Keratinocyte (primary cell): Measurements from ENCODE around the gene SHE. TPM values are rescaled to one million over a fixed set of nuclear protein-coding genes. Genes with fewer than 3 reads are reported as not detected.
"Not testable (repeated sequence)": the region's sequence is repeated elsewhere in the genome, so short reads cannot be mapped to it uniquely, and the experiment has no call there.

Source experiments
- DNase-seq: peaks from one replicate; pipeline ENCODE4 v3.0.0-alpha.2; 2011; ENCODE audit warnings: low read depth, missing footprints, low spot score
- FAIRE-seq: peaks from 2 replicates; lab custom pipeline; 2011; peaks lifted over from hg19 to GRCh38; lab: Jason Lieb, UNC
- H2AFZ ChIP-seq: 2 replicates; pipeline ENCODE4 v1.6.0; 2012; ENCODE audit warnings: low read length, control low read depth, inconsistent platforms; ENCODE audit not compliant: control insufficient read depth
- H3K27ac ChIP-seq: 2 replicates; pipeline ENCODE4 v1.5.1; 2011; ENCODE audit warnings: low read length; ENCODE audit not compliant: control insufficient read depth, insufficient read depth
- H3K27me3 ChIP-seq: 3 replicates; pipeline ENCODE4 v1.6.0; 2011; ENCODE audit warnings: low read length; ENCODE audit not compliant: control insufficient read depth, insufficient read depth; ENCODE audit errors: extremely low read depth
- H3K36me3 ChIP-seq, 2 experiments: 2 replicates in 1 of 2; 3 replicates in 1 of 2; pipeline ENCODE4 v1.5.1; 2011; ENCODE audit warnings: low read length in 2 of 2, mild to moderate bottlenecking in 1 of 2; ENCODE audit not compliant: control insufficient read depth in 2 of 2, insufficient read depth in 2 of 2; ENCODE audit errors: extremely low read depth in 1 of 2
- H3K4me1 ChIP-seq: 3 replicates; pipeline ENCODE4 v1.5.1; 2011; ENCODE audit warnings: low read length; ENCODE audit not compliant: control insufficient read depth, insufficient read depth; ENCODE audit errors: extremely low read depth
- H3K4me2 ChIP-seq: 3 replicates; pipeline ENCODE4 v1.6.0; 2011; ENCODE audit warnings: low read depth, low read length; ENCODE audit not compliant: control insufficient read depth, insufficient read depth; ENCODE audit errors: extremely low read depth
- H3K4me3 ChIP-seq, 3 experiments: fragments of 200-600 bp in 1 of 3; sonication (generic) in 1 of 3; 2 replicates in 2 of 3; 3 replicates in 1 of 3; pipeline ENCODE4 v1.5.1; 2011 to 2016; ENCODE audit warnings: low read length in 3 of 3, mild to moderate bottlenecking in 3 of 3, control low read depth in 2 of 3, inconsistent platforms in 1 of 3, low read depth in 1 of 3, mixed read lengths in 1 of 3, mixed run types in 1 of 3, moderate library complexity in 1 of 3; ENCODE audit not compliant: control insufficient read depth in 2 of 3, insufficient read depth in 2 of 3; ENCODE audit errors: extremely low read depth in 1 of 3
- H3K79me2 ChIP-seq: 2 replicates; pipeline ENCODE4 v1.6.0; 2012; ENCODE audit warnings: low read length; ENCODE audit not compliant: control insufficient read depth, insufficient read depth
- H3K9ac ChIP-seq: 3 replicates; pipeline ENCODE4 v1.6.0; 2011; ENCODE audit warnings: low read length; ENCODE audit not compliant: control insufficient read depth, insufficient read depth; ENCODE audit errors: extremely low read depth
- H3K9me1 ChIP-seq: 3 replicates; pipeline ENCODE4 v1.6.0; 2011; ENCODE audit warnings: low read length; ENCODE audit not compliant: control insufficient read depth, insufficient read depth; ENCODE audit errors: extremely low read depth
- H3K9me3 ChIP-seq: 2 replicates; pipeline ENCODE4 v1.5.1; 2012; ENCODE audit warnings: low read depth, low read length; ENCODE audit not compliant: control insufficient read depth
- H4K20me1 ChIP-seq: 3 replicates; pipeline ENCODE4 v1.6.0; 2011; ENCODE audit warnings: low read length; ENCODE audit not compliant: control insufficient read depth, insufficient read depth; ENCODE audit errors: extremely low read depth
- CTCF ChIP-seq, 3 experiments: IDR thresholded peaks in 1 of 3; conservative IDR thresholded peaks in 1 of 3; optimal IDR thresholded peaks in 1 of 3; 2 replicates in 2 of 3; 3 replicates in 1 of 3; pipeline versions ENCODE3 to v1.5.1; 2011; ENCODE audit warnings: low read length in 3 of 3, mild to moderate bottlenecking in 3 of 3, moderate library complexity in 2 of 3, control low read depth in 1 of 3, inconsistent platforms in 1 of 3; ENCODE audit not compliant: insufficient read depth in 2 of 3; ENCODE audit errors: extremely low read depth in 1 of 3
- EZH2 ChIP-seq: IDR thresholded peaks from one replicate; pipeline ENCODE4 v1.6.1; 2012; ENCODE audit warnings: inconsistent platforms, mild to moderate bottlenecking, low read length, moderate library complexity
- dilution Hi-C: fragments of 300-500 bp; cut with MboI; formaldehyde crosslinking; loops from one replicate; pipeline ENCODE4 v1.7.0; 2020; ENCODE audit warnings: low sequenced_read_pairs; ENCODE audit not compliant: extremely low pct_ligation_motif_present
- polyA plus RNA-seq, 5 experiments: library from polyadenylated mRNA; depleted of rRNA in 3 of 5; stranded (reverse) in 3 of 5; stranded (forward) in 1 of 5; unstranded in 1 of 5; fragments of >200 nt; gene quantifications; 1 replicate in 1 of 5; 2 replicates in 3 of 5; 3 replicates in 1 of 5; pipeline versions ENCODE4 v1.2.1 to v1.2.3, GENCODE V29; 2011 to 2012; ENCODE audit warnings: missing spikeins in 2 of 5, low read depth in 1 of 5, low replicate concordance in 1 of 5

Gene SHE
- polyA plus RNA-seq, 1 donor (not counting 4 experiments of a cell fraction or from before 2014, with no cell fraction given), result 0.01 TPM

- peaks cover 20% of the 10 kb centered on the region for H3K27me3 ChIP-seq
Measured at GRCh38 chr1:154536570-154536969, 34.4 kb upstream of the SHE start.

GRCh38 chr1:154533952-154534844 lies 32.0 kb upstream of the SHE start:
- H3K79me2 ChIP-seq, result no peaks in the 10 kb centered on the region
- H2AFZ ChIP-seq, result no peak overlapping the region
- DNase-seq, result no peak
- H3K9me1 ChIP-seq, result no peaks in the 10 kb centered on the region
- no peak overlapping the region for H3K27ac ChIP-seq
- H3K27me3 ChIP-seq, result peaks cover 13% of the 10 kb centered on the region
- no peak overlapping the region for H3K4me2 ChIP-seq
- no peaks in the 10 kb centered on the region for H3K9me3 ChIP-seq
- no peaks in the 10 kb centered on the region for H3K36me3 ChIP-seq
- H4K20me1 ChIP-seq, result no peaks in the 10 kb centered on the region
- H3K4me3 ChIP-seq, result no peak overlapping the region
- dilution Hi-C loops, result no loop called here
- no peak overlapping the region for H3K9ac ChIP-seq
- no peaks in the 10 kb centered on the region for H3K4me1 ChIP-seq
- peak; percentile 80 to 87 (median 85) for TF ChIP-seq CTCF (optimal IDR thresholded peaks at IDR 0.05 in 1 of 3, IDR thresholded peaks at IDR 0.05 in 1 of 3, conservative IDR thresholded peaks at IDR 0.05 in 1 of 3; ENCODE audit: extremely low read depth in 1 of 3, insufficient read depth in 2 of 3, low read length in 3 of 3)
- TF ChIP-seq EZH2, result no peak
- FAIRE-seq, result peak; percentile 53

More at GRCh38 chr1:154536570-154536969, 34.4 kb upstream of the SHE start:
- no peak for FAIRE-seq
- H3K4me1 ChIP-seq, result no peaks in the 10 kb centered on the region
- H3K9me1 ChIP-seq, result no peaks in the 10 kb centered on the region
- H3K79me2 ChIP-seq, result no peaks in the 10 kb centered on the region
- H2AFZ ChIP-seq, result no peak overlapping the region
- H3K9me3 ChIP-seq, result no peaks in the 10 kb centered on the region
- TF ChIP-seq CTCF (optimal IDR thresholded peaks at IDR 0.05 in 1 of 3, IDR thresholded peaks at IDR 0.05 in 1 of 3, conservative IDR thresholded peaks at IDR 0.05 in 1 of 3; ENCODE audit: extremely low read depth in 1 of 3, insufficient read depth in 2 of 3, low read length in 3 of 3), result no peak
- TF ChIP-seq EZH2, result no peak
- no peak overlapping the region for H3K4me3 ChIP-seq
- dilution Hi-C loops, result no loop called here
- no peaks in the 10 kb centered on the region for H4K20me1 ChIP-seq
- no peak overlapping the region for H3K27ac ChIP-seq
- H3K4me2 ChIP-seq, result no peak overlapping the region
- no peak overlapping the region for H3K9ac ChIP-seq
- H3K36me3 ChIP-seq, result no peaks in the 10 kb centered on the region
- DNase-seq, result no peak

GRCh38 chr1:154531950-154532349 lies 29.7 kb upstream of the SHE start:
- FAIRE-seq, H3K4me1 ChIP-seq, H3K27ac ChIP-seq, DNase-seq, dilution Hi-C loops, H3K9me1 ChIP-seq, H4K20me1 ChIP-seq, H3K9ac ChIP-seq, H3K4me2 ChIP-seq, H3K4me3 ChIP-seq, H3K9me3 ChIP-seq, H2AFZ ChIP-seq, H3K36me3 ChIP-seq, H3K79me2 ChIP-seq, H3K27me3 ChIP-seq: not testable (repeated sequence)
